Muscle layer of colon (tissue), 2 donors: ENCODE results near the gene ATG14.

ENCODE experiments used
- H3K27ac ChIP-seq: one replicate; pipeline ENCODE4 v1.7.0; 2013; ENCODE audit warnings: low read depth, mild to moderate bottlenecking, low read length, moderate library complexity
- H3K27me3 ChIP-seq, 2 donors: one replicate each; pipeline ENCODE4 v1.7.0; 2013; ENCODE audit warnings: low read length in 2 of 2, mild to moderate bottlenecking in 2 of 2; ENCODE audit not compliant: insufficient read depth in 2 of 2, control insufficient read depth in 1 of 2
- H3K36me3 ChIP-seq: one replicate; pipeline ENCODE4 v1.7.0; 2013; ENCODE audit warnings: mild to moderate bottlenecking, low read length; ENCODE audit not compliant: insufficient read depth
- H3K4me1 ChIP-seq: one replicate; pipeline ENCODE4 v1.7.0; 2013; ENCODE audit warnings: mild to moderate bottlenecking, low read length; ENCODE audit not compliant: insufficient read depth
- H3K4me3 ChIP-seq, 2 donors: one replicate each; pipeline ENCODE4 v1.7.0; 2013; ENCODE audit warnings: low read length in 2 of 2, low read depth in 1 of 2, mild to moderate bottlenecking in 1 of 2, moderate library complexity in 1 of 2
- H3K9ac ChIP-seq: one replicate; pipeline ENCODE4 v1.7.0; 2013; ENCODE audit warnings: low read length
- H3K9me3 ChIP-seq: one replicate; pipeline ENCODE4 v1.7.0; 2013; ENCODE audit warnings: mild to moderate bottlenecking, low read length
- donor health status: abdominal sarcoma.
- donor health status: Adenocarcinoma of cecum.

The ATG14 gene

DNA sequence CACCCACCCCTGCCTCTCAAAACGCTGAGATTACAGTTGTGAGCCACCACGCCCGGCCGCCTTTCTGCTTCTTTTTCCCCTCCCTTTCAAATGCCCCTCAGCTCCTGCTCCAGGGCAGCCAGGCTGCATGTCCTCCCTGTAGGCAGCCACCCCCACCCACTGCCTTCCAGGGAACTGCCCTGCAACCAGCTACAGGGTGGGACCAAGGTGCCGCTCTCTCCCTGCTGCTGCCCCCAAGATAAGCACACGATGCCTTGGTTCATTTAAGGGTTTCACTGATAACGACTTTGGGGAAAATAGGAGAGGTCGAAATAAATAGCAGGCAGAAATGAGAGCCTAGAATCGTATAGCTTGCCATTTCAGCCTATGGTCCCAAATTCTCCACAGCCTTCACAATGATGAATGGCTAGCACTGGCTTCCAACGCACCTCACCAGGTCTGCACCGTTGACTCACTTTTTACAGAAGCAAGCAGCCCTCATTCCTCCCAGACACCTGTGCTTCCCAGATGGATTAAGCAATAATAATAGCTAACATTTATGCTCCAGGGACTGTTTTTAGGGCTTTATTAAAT is 40.7 kb downstream of the ATG14 start:
- Histone ChIP-seq H3K9me3 (no peaks in the 10 kb centered on the region), H3K36me3 (peaks cover 19% of the 10 kb centered on the region), H3K4me3 (no peak overlapping the region), H3K27ac (no peak overlapping the region), H3K9ac (no peak overlapping the region), H3K4me1 (no peaks in the 10 kb centered on the region), H3K27me3 (no peaks in the 10 kb centered on the region)

DNA sequence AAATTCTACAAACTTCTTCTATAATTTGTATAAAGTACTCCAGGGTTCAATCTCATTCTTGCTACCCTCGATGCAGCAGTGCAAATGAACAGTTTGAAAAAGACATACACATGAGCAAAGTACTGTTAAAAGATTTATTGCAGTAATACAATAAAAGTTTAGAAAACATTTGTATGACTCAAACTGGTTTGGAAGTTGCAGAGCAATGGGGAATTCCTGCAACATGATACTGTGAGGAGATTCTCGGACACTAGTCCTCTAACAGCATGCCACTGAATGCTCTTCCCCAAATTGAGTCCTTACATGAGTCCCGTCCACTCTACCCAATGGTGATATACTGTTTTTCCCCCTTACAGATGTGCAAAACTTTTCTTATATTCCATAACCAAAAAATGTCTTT is 45.4 kb downstream of the ATG14 start:
- Histone ChIP-seq H3K9me3 (no peaks in the 10 kb centered on the region), H3K27me3 (no peaks in the 10 kb centered on the region), H3K27ac (no peak overlapping the region), H3K4me1 (no peaks in the 10 kb centered on the region), H3K9ac (no peak overlapping the region), H3K4me3 (no peak overlapping the region), H3K36me3 (peaks cover 6% of the 10 kb centered on the region)

DNA sequence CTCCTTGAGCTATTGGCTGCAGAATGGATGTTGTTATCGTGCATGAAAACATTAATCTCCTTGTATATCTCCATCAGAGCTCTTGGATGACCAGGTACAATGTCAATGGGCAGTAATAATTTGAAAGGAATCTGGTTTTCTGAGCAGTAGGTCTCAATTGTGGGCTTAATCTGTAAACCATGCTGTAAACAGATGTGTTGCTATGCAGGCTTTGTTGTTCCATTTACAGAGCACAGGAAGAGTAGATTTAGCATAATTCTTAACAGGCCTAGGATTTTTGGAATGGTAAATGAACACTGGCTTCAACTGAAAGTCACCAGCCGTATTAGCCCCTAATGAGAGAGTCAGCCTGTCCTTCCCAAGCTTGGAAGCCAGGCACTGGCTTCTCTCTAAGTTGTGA is 50.4 kb downstream of the ATG14 start:
- H3K27ac ChIP-seq, result no peak overlapping the region
- H3K4me3 ChIP-seq, result no peak overlapping the region
- H3K9ac ChIP-seq, result no peak overlapping the region
- H3K27me3 ChIP-seq, result no peaks in the 10 kb centered on the region
- H3K4me1 ChIP-seq, result no peaks in the 10 kb centered on the region
- no peaks in the 10 kb centered on the region for H3K36me3 ChIP-seq
- H3K9me3 ChIP-seq, result no peaks in the 10 kb centered on the region

DNA sequence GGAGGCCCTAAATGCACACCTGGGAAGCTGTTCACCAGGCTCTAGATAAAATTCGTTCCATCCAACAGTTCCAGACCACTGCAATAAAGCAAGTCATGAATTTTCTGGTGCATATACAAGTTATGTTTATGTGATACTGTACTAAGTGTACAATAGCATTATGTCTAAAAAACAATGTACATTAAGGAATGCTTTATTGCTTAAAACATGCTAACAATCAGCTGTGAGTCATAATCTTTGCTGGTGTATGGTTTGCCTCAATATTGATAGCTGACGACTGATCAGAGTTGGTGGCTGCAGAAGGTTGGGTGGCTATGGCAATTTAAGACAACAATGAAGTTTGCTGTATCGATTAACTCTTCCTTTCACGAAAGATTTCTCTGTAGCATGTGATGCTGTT is 52.3 kb downstream of the ATG14 start:
- Histone ChIP-seq H3K36me3 (no peaks in the 10 kb centered on the region), H3K4me1 (no peaks in the 10 kb centered on the region), H3K9me3 (no peaks in the 10 kb centered on the region), H3K27ac (no peak overlapping the region), H3K9ac (no peak overlapping the region), H3K27me3 (no peaks in the 10 kb centered on the region), H3K4me3 (no peak overlapping the region)

DNA sequence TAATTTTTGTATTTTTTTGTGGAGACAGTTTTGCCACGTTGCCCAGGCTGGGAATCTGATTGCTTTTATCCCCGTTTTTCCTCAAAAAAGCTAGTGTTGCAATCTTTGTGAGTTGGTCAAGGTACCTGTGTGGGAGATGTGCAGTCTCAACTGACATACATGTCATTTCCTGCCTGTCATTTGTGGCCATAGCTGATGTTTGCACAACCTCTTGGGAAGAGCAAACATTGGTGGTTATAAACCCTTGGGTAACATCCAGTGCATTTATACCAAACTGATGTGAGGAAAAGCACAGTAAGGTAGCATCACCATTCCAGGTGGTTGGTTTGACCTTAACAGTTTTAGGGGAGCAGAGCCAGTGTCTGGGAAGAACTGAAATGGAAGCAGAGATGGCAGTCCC is 54.7 kb downstream of the ATG14 start:
- Histone ChIP-seq H3K4me1 (no peaks in the 10 kb centered on the region), H3K9me3 (no peaks in the 10 kb centered on the region), H3K9ac (no peak overlapping the region), H3K27me3 (no peaks in the 10 kb centered on the region), H3K4me3 (no peak overlapping the region), H3K36me3 (peaks cover 10% of the 10 kb centered on the region), H3K27ac (no peak overlapping the region)

DNA sequence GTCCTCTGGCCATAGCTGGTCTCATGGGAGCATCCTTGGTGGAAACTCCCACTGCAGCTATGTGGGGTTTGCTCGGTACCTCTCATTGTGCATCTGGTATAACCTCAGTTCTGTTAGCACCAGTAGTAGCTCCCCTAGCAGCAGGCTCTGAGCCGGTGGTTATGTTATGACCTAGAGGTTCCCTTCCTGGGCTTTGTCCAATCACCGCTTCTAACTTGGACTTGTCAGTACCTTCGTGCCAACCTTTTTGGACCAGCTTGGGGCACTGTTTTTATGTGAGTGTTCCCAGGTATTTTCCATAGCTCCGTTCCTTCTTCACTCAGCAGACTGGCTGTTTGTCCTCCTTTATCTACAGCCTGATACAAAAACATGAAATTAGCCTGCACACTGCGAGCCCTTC is 55.7 kb downstream of the ATG14 start:
- no peak overlapping the region for H3K4me3 ChIP-seq
- H3K27me3 ChIP-seq, result no peaks in the 10 kb centered on the region
- H3K27ac ChIP-seq, result no peak overlapping the region
- no peaks in the 10 kb centered on the region for H3K4me1 ChIP-seq
- no peaks in the 10 kb centered on the region for H3K9me3 ChIP-seq
- peaks cover 20% of the 10 kb centered on the region for H3K36me3 ChIP-seq
- no peak overlapping the region for H3K9ac ChIP-seq

DNA sequence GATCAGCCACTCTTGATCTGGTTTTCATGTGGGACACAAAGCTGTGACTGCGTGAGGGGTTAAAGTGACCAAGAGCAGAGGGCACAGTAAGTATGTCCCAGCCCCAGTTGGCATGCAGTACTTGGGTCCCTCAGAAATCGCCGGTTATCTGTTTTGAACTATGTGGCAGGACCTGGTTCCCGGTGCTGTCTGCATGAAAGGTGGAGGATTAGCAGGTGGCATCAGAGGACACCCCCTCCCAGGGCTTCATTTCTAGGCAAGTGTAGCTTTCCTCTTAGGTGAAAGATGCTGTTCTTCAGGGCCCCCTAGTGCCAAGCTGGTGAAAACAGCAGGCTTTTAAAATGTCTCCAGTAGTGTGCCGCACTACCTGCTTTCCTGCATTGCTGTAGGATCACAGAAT is 57.1 kb downstream of the ATG14 start:
- no peaks in the 10 kb centered on the region for H3K4me1 ChIP-seq
- no peak overlapping the region for H3K27ac ChIP-seq
- no peak overlapping the region for H3K4me3 ChIP-seq
- H3K36me3 ChIP-seq, result peaks cover 20% of the 10 kb centered on the region
- H3K9ac ChIP-seq, result no peak overlapping the region
- no peaks in the 10 kb centered on the region for H3K27me3 ChIP-seq
- no peaks in the 10 kb centered on the region for H3K9me3 ChIP-seq

DNA sequence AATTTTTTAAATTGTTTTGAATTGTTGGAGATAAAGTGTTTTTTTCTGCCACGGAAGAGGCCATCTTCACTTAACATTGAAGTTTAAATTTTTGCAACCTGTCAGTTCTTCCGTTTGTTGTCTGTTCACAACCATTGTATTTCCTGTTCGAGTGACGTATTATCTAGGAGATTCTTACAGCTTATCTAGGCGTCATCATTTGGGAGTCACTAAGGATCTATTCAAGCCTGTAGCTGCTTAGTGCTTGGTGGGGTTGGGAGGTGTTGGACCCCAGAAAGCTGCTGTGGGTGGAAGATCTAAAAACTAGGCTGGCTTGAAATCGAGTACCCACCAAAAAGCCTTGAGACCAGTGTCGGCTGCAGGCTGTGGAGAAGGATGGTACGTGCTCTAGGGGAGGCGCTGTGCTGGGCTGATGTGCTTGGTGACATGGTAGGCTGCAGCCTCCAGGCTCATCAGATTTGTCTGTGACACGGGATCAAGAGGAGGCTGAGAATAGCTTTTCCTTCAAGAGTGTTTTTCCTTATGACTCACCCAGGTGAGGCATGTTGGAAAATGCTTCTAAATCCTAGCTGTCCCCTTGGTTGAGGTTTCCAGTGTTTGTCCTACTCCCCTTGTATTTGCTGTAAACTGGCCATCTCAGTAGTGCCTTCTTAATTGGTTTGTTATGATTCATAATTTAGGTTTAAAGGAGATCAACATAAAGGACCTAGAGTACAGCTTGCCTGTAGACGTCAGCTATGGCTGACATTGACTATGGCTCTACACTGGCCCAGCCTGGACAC is 57.8 kb downstream of the ATG14 start:
- no peak overlapping the region for H3K4me3 ChIP-seq
- no peaks in the 10 kb centered on the region for H3K9me3 ChIP-seq
- no peak overlapping the region for H3K27ac ChIP-seq
- no peaks in the 10 kb centered on the region for H3K4me1 ChIP-seq
- H3K36me3 ChIP-seq, result peaks cover 20% of the 10 kb centered on the region
- H3K27me3 ChIP-seq, result no peaks in the 10 kb centered on the region
- H3K9ac ChIP-seq, result no peak overlapping the region

DNA sequence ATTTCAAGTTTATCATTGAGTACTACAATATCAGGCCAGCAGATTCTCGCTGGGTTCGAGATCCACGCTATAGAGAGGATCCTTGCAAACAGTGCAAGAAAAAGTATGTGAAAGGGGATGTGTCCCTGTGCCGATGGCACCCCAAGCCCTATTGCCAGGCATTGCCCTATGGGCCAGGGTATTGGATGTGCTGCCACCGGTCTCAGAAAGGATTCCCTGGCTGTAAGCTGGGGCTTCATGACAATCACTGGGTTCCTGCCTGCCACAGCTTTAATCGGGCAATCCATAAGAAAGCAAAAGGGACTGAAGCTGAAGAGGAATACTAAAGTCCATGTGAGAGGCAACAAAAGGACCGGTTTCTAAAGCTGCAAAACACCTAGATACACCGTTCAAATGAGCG is 59.4 kb downstream of the ATG14 start:
- H3K27ac ChIP-seq, result no peak overlapping the region
- H3K27me3 ChIP-seq, result no peaks in the 10 kb centered on the region
- no peaks in the 10 kb centered on the region for H3K4me1 ChIP-seq

DNA sequence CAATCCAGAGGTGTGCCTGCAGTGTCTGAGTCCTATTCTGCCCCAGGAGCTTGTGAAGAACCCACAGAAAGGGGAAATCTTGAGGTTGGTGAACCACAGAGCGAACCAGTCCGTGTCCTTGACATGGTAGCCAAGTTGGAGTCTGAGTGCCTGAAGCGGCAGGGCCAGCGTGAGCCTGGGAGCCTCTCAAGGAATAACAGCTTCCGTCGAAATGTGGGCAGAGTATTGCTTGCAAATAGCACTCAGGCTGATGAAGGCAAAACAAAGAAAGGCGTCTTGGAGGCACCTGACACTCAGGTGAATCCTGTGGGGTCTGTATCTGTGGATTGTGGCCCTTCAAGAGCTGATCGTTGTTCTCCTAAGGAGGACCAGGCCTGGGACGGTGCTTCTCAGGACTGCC is 60.5 kb downstream of the ATG14 start:
- H3K27ac ChIP-seq, result no peak overlapping the region
- no peak overlapping the region for H3K9ac ChIP-seq
- H3K4me1 ChIP-seq, result peaks cover 6% of the 10 kb centered on the region
- no peak overlapping the region for H3K4me3 ChIP-seq
- H3K9me3 ChIP-seq, result no peaks in the 10 kb centered on the region
- peaks cover 20% of the 10 kb centered on the region for H3K36me3 ChIP-seq
- no peaks in the 10 kb centered on the region for H3K27me3 ChIP-seq

More for the DNA sequence above, 59.4 kb downstream of the ATG14 start:
- H3K9me3 ChIP-seq, result no peaks in the 10 kb centered on the region
- H3K9ac ChIP-seq, result no peak overlapping the region
- H3K4me3 ChIP-seq, result no peak overlapping the region
- H3K36me3 ChIP-seq, result peaks cover 20% of the 10 kb centered on the region

DNA sequence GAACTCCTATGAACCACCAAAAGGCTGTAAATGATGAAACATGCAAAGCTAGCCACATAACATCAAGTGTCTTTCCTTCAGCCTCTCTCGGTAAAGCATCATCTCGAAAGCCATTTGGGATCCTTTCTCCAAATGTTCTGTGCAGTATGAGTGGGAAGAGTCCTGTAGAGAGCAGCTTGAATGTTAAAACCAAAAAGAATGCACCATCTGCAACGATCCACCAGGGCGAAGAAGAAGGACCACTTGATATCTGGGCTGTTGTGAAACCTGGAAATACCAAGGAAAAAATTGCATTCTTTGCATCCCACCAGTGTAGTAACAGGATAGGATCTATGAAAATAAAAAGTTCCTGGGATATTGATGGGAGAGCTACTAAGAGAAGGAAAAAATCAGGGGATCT is 61.2 kb downstream of the ATG14 start:
- H3K9ac ChIP-seq, result no peak overlapping the region
- peaks cover 6% of the 10 kb centered on the region for H3K4me1 ChIP-seq
- H3K9me3 ChIP-seq, result no peaks in the 10 kb centered on the region
- no peak overlapping the region for H3K4me3 ChIP-seq
- no peaks in the 10 kb centered on the region for H3K27me3 ChIP-seq
- peaks cover 20% of the 10 kb centered on the region for H3K36me3 ChIP-seq
- no peak overlapping the region for H3K27ac ChIP-seq

DNA sequence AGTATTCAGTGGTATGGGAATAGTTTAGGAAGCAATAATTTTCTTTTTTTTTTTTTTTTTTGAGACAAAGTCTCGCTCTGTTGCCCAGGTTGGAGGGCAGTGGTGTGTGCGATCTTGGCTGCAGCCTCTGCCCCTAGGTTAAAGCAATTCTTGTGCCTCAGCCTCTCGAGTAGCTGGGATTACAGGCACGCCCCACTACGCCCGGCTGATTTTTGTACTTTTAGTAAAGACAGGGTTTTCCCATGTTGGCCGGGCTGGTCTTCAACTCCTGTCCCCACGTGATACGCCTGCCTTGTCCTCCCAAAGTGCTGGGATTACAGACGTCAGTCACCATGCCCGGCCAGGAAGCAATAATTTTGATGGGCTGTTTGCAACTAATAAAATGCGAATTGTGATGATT is 62.1 kb downstream of the ATG14 start:
- Histone ChIP-seq H3K36me3 (peaks cover 20% of the 10 kb centered on the region), H3K27ac (no peak overlapping the region), H3K4me3 (no peak overlapping the region), H3K27me3 (no peaks in the 10 kb centered on the region), H3K4me1 (peaks cover 6% of the 10 kb centered on the region), H3K9ac (no peak overlapping the region), H3K9me3 (no peaks in the 10 kb centered on the region)
